GM19240 (cell line): ENCODE measurements around the gene HAUS8.
"Not testable (repeated sequence)": the region's sequence is repeated elsewhere in the genome, so short reads cannot be mapped to it uniquely, and the experiment has no call there.

Experiments used
- DNase-seq: peaks from one replicate; pipeline ENCODE4 v3.0.0; 2011; ENCODE audit warnings: low spot score; ENCODE audit not compliant: insufficient read length

The HAUS8 gene

DNA sequence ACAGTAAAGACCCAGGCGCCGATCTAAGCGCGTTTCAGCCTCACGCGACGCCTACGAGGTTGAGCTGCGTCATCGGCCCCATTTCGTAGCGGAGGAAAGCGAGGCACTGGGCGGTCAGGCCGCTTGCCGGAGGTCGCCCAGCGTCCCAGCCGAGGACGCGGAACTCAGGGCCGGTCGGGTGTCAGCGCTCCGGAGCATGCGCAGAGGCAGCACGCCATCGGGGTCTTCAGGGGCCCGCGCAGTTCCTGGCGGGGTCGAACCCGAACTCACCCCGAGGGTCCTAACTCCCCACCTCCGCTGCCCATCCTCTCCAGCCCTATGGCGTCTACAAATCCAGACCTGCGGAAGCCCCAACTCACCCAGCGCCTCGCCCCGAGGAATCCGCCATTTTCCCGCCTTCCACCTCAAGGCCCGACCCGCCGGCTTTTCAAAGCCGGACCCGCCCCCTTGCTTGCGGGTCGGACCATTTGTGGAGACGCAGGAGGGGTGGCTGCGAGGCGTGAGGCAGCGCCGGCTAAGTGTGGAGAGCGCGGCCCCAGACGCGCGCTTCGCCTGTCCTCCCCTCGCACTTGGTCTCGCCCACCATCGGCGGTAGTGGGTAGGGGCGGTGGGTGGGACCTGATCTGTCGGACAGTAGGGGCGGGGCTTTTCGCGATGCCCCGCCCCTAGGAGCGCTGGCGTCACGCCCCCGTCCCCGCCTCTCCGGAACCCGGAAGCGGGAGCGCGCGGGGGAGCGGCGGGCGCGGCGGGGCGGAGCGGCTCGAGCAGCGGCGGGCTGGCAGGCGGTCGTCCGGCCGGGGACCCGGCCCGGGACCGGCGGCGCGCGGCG is at the start of gene HAUS8, which contains the start of gene MYO9B:
TSS of gene HAUS8 (minus strand) at position 418 of the 829 bp plus-strand sequence. CDS start at position 388, 30 bp downstream.
TSS of gene MYO9B (plus strand) at position 743 of the 829 bp plus-strand sequence. CDS start 25,941 bp downstream, outside the sequence.
- peak; percentile 85 for DNase-seq

- DNase-seq: no peak
Observed at GRCh38 chr19:17124025-17124424, 48.8 kb upstream of the HAUS8 start.

DNA sequence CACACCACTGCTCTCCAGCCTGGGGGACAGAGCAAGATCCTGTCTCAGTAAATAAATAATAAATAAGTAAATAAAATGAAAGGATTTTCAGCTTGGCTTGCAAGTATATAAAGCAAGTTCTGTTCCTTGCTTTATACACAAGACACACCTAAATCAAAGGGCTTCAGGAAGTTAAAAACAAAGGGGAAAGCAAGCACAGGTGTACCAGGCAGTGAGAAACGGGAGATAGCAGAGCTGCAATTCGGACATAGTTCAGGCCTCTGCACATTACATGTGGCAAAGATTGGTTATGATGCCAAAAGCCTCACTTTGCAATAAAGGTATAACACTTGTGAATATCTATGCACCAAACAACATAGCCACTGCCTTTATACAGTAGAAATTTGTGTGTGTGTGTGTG is 47.8 kb upstream of the HAUS8 start:
- no peak for DNase-seq

GRCh38 chr19:17121736-17122293 is 46.6 kb upstream of the HAUS8 start:
- DNase-seq: no peak

DNA sequence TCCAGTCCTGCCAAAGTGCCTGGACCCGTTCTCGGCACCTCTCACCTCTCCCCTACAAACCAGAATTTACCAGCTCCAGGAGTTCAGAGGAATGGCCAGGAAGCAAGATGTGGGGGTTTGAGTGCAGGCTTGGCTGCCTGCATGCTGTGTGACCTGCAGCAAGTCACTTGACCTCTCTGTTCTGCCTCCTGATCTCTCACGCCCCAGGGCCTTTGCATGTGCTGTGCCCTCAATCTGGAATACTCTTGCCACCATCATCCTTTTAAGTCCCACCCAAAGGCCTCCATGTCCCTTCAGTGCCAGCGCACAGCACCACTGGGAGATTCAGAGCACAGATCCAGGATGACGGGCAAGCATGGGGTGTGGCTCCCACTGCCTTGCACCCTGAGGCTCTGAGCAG is 43.7 kb upstream of the HAUS8 start:
- DNase-seq: no peak

DNA sequence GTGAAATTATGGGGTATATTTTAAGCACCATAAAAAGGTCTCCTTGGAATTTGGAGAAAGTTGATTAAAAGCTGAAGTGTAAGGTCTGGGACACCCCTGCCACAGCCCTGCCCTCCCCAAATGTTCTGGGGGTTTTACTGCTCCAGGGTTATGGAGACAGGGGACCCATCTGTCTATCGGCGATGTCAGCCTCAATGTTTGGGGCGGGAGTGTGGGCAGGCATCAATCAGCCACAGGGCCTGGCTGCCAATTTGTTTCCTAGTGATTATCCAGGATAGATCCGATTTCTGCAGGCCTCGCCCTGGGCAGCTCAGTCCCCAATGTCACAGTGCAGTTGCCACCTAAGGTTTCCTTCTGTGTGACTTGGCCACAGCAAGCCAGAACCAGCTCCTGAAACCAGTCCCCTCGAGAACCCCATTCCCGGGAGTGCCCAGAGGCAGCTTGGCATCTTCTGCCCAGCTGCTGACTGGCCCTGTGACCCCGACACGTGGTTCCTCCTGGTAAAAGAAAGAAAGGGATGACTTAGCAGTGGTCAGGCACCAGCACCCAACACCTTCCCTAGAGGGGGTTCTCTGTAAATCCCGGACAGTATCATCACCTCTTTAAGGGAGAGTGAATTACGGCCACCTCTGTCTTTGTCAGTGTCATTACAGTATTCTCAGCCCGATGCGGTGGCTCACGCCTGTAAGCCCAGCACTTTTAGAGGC is 41.9 kb upstream of the HAUS8 start:
- DNase-seq: no peak

- DNase-seq: no peak
Observed at GRCh38 chr19:17114414-17114831, 39.2 kb upstream of the HAUS8 start.

DNA sequence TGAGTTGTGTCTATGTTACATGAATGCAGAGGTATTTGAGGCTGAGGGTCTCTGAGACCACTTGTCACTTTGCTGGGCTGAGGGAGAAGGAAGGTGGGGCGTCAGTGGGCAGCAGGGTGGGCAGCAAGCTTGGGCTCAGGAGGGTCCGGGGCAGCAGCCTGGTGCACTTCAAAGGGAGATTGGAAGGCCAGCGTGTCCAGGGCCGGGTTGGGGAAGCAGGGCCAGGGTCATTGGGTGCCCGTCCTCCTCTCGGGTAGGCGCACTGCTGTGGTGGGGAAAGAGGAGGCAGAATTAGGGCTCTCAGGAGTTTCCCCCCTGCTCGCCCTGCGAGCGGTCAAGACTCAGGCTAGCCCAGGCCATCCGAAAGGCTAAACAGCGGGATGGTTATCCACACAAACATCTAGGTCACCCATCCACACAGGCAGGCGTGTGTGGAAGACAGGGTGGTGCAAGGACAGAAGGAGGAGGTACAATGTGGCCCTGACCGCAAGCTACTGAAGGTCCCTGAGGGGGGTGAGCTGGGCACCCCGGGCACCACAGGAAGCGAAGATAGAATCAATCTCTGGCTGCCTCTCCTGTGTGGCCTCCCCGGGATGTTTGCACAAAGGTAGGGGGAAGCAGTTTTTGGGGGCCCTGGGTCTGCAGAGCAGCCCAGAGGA is 38.0 kb upstream of the HAUS8 start:
- DNase-seq: no peak

DNA sequence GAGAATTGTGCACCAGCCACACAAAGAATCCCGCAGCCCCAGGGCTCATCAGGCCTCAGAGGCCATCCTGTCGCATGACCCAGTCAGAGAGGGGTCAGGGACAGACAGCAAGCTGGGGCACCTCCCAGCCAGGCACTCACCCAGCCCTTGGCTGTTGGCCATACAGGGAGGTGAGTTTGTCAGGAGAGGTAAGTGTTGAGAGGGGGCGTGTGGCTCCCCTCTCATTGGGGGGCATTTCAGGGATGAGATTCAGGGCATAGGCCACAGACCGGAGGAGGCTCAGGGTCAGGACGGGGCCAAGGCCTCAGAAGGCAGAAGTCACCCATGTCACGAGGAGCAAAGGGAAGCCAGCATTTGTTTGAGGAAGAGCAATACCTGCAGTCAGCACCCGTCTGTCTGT is 37.4 kb upstream of the HAUS8 start:
- DNase-seq: no peak

GRCh38 chr19:17112271-17112670 is 37.0 kb upstream of the HAUS8 start:
- no peak for DNase-seq

DNA sequence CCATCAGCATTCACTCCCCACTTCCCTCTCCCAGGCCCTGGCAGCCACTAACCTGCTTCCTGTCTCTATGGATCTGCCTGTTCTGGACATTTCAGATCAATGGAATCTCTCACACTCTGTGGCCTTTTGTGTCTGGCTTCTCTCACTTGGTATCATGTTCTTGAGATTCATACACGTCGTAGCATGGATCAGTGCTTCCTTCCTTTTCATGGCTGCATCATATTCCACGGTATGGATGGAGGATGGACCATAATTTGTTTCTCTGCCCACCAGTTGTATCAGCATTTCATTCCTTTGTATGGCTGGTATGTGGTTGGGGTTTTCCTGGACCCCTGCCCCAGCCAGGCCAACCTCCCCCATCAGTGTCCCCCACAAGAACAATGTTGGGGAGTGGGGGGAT is 36.5 kb upstream of the HAUS8 start:
- DNase-seq: no peak

DNA sequence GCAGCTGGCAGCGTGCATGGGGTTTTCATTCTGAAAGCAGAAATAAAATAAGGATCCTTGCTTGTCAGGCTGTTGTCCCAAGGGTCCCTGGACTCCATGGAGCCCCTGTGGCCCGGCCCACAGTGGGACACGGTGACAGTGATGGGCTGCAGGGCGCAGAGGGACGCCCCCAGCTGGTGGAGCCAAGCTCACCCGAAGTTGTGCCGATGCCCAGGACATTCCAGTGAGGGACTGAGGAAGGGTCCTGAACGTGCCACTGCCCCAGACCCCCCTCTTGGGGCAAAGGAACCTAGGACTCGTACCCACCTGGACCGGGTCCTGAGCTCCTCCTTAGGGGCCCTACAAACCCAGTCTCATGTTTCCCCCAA is 35.3 kb upstream of the HAUS8 start:
- no peak for DNase-seq

DNA sequence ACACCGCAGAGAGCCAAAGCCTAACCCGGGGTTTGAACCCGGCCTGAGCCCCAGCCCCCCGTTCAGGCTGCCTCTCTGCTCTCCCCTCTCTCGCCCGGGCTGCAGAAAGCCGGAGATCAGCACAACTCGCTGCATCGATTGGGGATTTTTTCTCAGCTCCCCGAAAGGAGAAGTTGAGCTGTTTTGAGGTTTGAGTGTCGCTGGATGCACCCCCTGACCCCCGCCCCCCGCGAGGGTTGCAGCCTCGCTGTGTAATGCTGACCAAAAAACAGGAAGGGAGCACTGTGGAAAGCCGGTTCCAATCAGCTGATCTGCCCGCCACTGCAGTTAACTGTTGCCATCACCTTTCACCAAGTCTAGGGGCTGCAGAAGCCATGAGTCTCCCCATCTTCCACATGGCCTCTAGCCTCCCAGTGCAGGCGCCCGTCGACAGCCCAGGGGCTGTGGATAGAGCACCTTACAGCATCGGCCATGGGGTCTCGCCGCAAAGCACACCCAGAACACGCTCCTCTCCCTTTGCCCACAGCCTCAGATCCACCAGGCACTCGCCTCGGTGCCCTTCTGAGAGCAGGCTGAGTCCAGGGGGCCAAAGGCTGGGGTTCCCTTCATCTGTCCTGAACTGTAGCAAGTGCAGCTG is 34.8 kb upstream of the HAUS8 start:
- DNase-seq: peak; percentile 63

DNA sequence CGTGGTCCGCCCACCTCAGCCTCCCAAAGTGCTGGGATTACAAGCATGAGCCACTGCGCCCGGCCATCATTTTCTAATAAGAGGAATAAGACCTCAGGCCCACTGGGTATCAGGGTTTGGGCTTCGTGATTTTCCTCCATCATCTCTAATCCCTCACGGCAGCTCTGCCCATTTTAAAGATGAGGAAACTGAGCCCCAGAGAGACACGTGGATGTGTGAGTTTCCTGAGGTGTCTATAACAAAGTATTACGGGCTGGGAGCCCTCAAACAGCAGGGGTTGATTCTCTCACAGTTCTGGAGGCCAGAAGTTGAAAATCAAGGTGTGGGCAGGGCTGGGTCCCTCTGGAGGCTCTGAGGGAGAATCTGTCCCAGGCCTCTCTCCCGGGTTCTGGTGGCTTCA is 34.0 kb upstream of the HAUS8 start:
- DNase-seq: no peak

DNA sequence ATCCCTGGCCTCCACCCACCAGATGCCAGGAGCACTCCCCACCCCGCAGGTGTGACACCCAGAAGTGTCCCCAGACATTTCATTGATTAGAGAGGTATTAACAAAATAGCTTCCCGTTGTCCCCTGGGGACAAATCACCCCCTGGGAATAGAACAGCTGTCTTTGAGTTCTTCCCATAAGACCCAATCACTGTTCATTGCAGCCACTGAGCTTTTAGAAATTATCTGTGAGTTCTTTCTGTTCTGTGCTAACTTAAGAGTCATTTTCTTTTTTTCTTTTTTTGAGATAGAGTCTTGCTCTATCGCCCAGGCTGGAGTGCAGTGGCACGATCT is 33.2 kb upstream of the HAUS8 start:
- DNase-seq: no peak

GRCh38 chr19:17107546-17108452 is 32.5 kb upstream of the HAUS8 start:
- no peak for DNase-seq

DNA sequence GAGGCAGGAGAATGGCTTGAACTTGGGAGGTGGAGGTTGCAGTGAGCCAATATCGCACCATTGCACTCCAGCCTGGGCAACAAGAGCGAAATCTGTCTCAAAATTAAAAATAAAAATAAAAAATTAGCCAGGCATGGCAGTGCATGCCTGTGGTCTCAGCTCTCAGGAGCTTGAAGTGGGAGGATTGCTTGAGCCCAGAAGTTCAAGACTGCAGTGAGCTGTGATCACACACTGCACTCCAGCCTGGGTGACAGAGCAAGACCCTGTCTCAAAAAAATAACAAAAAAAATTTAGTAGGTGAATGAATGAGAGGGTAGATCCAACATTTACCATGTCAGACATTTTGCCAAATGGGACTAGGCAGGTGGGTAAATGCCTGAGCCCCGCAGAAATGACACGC is 31.7 kb upstream of the HAUS8 start:
- not testable (repeated sequence) for DNase-seq

GRCh38 chr19:17105556-17105955 is 30.3 kb upstream of the HAUS8 start:
- no peak for DNase-seq

DNA sequence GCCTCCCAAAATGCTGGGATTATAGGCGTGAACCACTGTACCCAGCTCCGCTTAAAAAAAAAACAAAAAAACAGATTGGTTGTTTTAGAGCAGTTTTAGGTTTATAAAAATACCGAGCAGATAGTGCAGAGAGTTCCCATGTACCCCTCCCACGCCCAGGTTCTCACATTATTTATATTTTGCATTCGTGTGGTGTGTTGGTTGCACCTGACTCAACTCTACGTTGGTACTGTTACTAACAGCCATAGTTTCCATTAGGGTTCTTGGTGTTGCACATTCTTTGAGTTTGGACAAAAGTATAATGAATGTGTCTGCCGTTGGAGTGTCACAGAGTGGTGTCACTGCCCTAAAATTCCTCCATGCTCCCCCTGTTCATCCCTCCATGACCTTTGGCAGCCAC is 29.4 kb upstream of the HAUS8 start:
- no peak for DNase-seq

DNA sequence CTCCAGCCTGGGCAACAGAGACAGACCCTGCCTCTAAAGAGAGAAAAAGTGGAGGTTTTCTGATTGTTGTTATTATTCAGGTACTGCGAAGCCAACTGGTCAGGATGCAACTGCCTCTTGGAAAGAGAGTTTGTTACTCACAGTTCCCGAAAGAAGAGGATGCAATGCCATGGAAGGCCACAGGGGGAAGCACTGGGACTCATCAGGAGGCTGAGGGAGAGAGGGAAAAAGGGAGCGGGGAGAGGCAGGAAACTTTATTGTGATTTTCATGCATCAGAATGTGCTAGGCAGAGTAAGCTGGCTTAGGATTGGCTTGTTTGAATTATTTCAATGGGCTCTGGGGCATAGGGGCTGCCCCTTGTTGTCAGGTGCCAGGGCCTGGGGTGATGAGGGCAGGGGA is 27.9 kb upstream of the HAUS8 start:
- no peak for DNase-seq
